Pons (tissue), 1 donor: ENCODE data around the gene DUSP7.

Experiments used
- DNase-seq: peaks from one replicate; pipeline ENCODE4 v3.0.0-alpha.2; 2016; ENCODE audit warnings: low spot score

Gene DUSP7

GRCh38 chr3:52006017-52006819 is 50.2 kb downstream of the DUSP7 start:
- DNase-seq, result no peak

- DNase-seq, result peak; percentile 47
Observed at GRCh38 chr3:52005571-52005986, 50.8 kb downstream of the DUSP7 start.

- DNase-seq, result no peak
Observed at GRCh38 chr3:52004906-52005395, 51.4 kb downstream of the DUSP7 start.

- DNase-seq, result peak; percentile 76
Observed at GRCh38 chr3:52004163-52004787, 52.1 kb downstream of the DUSP7 start.

- DNase-seq, result no peak
Observed at GRCh38 chr3:52002748-52003147, 53.6 kb downstream of the DUSP7 start.

GRCh38 chr3:52001443-52001974 is 54.9 kb downstream of the DUSP7 start:
- DNase-seq, result peak; percentile 59

GRCh38 chr3:51999846-52000245 is 56.5 kb downstream of the DUSP7 start:
- DNase-seq, result no peak
